ENCODE measurements around the gene CHAT. TPM values are rescaled to one million over a fixed set of nuclear protein-coding genes. Genes with fewer than 3 reads are reported as not detected.

Gene CHAT
- total RNA-seq, 1 donor from 2014 or later: not detected

DNA sequence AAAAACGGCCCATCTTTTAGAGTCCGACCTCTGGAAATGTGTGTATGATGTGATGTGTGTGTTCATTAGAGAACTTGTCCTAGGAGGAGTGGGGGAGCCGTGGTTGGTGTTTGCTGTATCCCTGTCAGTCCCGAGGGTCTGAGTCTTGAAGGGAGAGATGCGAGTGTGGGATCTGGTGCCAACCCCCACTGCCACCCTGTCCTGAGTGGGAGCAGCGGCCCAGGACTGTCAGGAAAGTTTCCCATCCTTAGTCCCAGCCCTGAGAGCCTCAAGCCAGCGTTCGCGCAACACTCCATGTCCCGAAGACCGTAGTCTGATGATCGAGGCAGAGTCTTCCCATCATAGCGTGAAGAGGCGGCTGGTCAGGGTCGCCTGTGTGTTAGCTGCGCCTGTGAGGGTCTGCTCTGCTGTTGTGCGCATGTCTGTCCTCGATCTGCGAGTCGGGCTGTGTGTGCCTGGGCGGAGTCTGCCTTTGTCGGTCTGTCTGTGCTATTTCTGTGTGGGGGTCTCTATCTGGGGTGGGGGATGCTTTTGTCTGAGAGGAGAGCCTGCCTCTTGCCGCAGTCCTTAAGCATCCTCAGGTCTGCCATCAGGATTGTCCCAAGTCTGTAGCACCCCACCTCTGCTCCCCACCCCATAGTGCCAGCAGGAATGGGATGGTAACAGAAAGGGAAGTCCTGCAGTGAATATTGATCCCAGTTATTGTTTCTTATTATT is 514 bp upstream of the CHAT start:
- peak in 1 of 2 experiments; percentile 10 for DNase-seq (ENCODE audit: low spot score in 2 of 2, unreplicated experiment in 2 of 2)

DNA sequence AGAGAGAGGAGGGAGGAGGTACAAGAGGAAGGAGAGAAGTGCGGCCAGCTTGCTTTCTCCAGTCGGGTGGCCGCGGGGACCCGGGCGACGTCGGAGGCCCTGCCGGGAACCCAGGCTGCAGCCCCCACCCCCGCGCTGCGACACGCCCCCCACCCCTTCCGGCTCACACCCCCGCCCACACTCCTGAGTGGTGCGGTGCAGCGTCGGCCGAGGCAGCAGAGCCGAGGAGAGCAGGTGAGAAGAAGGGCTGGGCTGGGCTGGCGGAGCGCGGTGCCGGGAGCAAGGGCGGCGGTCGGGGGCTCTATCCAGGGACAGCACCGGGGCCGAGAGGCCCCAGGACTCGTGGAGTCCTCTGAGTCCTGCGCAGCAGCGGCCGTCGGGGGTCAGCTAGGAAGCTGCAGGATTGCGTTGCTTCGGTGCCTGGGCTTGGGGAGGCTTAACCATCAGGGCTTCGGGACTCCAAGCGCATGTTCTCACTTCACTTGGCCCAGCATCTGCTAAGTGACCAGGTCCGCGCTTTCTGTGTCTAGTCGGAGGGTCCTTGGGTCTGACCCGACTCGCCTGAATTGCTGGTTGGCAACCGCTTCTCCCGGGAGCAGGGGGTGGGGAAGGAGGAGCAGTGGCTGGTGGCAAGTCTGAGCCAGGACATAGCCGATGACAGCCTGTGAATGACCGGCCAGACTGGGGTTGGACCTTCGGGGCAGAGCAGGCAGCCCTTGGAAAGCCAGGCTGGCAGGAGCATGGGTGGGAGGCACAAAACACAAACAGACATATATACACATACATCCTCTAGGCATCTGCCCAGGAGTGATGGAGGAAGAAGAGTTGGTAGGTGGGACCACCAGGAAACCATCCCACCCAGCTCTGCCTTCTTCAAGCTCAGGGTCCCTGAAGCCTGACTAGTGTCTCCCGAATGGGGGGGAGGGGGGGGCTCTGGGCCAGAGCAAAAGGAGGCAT is 683 bp downstream of the CHAT start:
- no peak overlapping the region for H3K27ac Mint-ChIP-seq
- H3K4me3 Mint-ChIP-seq: no peak overlapping the region
- peaks cover 94% of the 10 kb centered on the region for H3K27me3 Mint-ChIP-seq (ENCODE audit: low read depth)
- H3K9me3 Mint-ChIP-seq: no peaks in the 10 kb centered on the region
- TF ChIP-seq, protein P1, sequence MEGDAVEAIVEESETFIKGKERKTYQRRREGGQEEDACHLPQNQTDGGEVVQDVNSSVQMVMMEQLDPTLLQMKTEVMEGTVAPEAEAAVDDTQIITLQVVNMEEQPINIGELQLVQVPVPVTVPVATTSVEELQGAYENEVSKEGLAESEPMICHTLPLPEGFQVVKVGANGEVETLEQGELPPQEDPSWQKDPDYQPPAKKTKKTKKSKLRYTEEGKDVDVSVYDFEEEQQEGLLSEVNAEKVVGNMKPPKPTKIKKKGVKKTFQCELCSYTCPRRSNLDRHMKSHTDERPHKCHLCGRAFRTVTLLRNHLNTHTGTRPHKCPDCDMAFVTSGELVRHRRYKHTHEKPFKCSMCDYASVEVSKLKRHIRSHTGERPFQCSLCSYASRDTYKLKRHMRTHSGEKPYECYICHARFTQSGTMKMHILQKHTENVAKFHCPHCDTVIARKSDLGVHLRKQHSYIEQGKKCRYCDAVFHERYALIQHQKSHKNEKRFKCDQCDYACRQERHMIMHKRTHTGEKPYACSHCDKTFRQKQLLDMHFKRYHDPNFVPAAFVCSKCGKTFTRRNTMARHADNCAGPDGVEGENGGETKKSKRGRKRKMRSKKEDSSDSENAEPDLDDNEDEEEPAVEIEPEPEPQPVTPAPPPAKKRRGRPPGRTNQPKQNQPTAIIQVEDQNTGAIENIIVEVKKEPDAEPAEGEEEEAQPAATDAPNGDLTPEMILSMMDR (IDR thresholded peaks at IDR 0.05; ENCODE audit: unreplicated experiment): no peak
- DNase-seq (ENCODE audit: low spot score in 2 of 2, unreplicated experiment in 2 of 2): peak in 1 of 2 experiments; percentile 10
- H3K36me3 Mint-ChIP-seq: no peaks in the 10 kb centered on the region
- H3K4me1 Mint-ChIP-seq: peaks cover 5% of the 10 kb centered on the region

More for the DNA sequence above, 514 bp upstream of the CHAT start:
- H3K36me3 Mint-ChIP-seq: no peaks in the 10 kb centered on the region
- peaks cover 9% of the 10 kb centered on the region for H3K4me1 Mint-ChIP-seq
- H3K4me3 Mint-ChIP-seq: no peak overlapping the region
- TF ChIP-seq, protein P1 (IDR thresholded peaks at IDR 0.05; ENCODE audit: unreplicated experiment): no peak
- no peak overlapping the region for H3K27ac Mint-ChIP-seq
- H3K9me3 Mint-ChIP-seq: no peaks in the 10 kb centered on the region
- peaks cover 94% of the 10 kb centered on the region for H3K27me3 Mint-ChIP-seq (ENCODE audit: low read depth)

DNA sequence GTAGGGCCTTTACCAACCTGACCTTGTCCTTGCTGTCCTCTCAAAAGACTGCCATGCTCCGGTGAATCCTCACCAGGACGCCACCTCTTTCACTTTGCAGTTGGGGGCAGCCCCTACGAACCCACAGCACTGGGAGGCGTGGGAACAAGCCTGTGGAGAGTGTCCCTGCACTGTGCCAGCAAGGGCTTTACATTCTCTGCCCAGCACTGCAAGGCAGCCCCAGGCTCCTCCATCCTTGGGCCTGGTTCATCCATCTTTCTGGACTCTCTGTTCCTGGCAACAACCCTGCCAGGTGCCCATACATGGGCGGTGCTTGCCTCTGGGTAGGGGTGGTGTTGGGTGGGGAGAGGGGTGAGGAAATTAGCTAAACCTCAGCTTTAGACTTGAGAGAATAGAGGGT is 1.4 kb downstream of the CHAT start:
- Mint-ChIP-seq H3K27ac (no peak overlapping the region), H3K4me1 (peaks cover 5% of the 10 kb centered on the region), H3K27me3 (ENCODE audit: low read depth) (peaks cover 97% of the 10 kb centered on the region), H3K4me3 (no peak overlapping the region), H3K36me3 (no peaks in the 10 kb centered on the region), H3K9me3 (no peaks in the 10 kb centered on the region)
- peak in 1 of 2 experiments; percentile 2 for DNase-seq (ENCODE audit: low spot score in 2 of 2, unreplicated experiment in 2 of 2)
- TF ChIP-seq, protein P1 (IDR thresholded peaks at IDR 0.05; ENCODE audit: unreplicated experiment): no peak

DNA sequence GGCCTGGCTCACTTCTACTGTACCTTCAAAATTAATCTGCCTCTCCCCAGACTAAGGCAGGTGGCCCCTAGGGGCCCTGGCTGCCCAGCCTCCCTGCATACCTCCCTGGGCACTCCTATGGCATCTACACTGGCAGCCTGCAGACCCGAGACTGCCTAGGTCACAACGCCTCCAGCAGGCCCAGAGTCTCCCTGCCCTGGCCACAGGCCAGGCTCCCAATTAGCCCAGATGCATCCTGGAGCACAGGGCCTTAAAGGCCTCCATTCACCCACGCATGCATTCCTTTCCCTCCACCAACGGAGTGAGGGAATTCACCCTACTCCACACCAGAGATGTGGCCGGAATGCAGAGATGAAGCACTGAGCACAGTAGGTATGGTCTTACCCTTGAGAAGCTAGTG is 1.9 kb downstream of the CHAT start:
- Mint-ChIP-seq H3K27me3 (ENCODE audit: low read depth) (peaks cover 99% of the 10 kb centered on the region), H3K4me1 (peaks cover 5% of the 10 kb centered on the region), H3K36me3 (no peaks in the 10 kb centered on the region), H3K9me3 (no peaks in the 10 kb centered on the region), H3K27ac (no peak overlapping the region), H3K4me3 (no peak overlapping the region)
- TF ChIP-seq, protein P1 (IDR thresholded peaks at IDR 0.05; ENCODE audit: unreplicated experiment): no peak
- DNase-seq (ENCODE audit: low spot score in 2 of 2, unreplicated experiment in 2 of 2): peak in 1 of 2 experiments; percentile 3

DNA sequence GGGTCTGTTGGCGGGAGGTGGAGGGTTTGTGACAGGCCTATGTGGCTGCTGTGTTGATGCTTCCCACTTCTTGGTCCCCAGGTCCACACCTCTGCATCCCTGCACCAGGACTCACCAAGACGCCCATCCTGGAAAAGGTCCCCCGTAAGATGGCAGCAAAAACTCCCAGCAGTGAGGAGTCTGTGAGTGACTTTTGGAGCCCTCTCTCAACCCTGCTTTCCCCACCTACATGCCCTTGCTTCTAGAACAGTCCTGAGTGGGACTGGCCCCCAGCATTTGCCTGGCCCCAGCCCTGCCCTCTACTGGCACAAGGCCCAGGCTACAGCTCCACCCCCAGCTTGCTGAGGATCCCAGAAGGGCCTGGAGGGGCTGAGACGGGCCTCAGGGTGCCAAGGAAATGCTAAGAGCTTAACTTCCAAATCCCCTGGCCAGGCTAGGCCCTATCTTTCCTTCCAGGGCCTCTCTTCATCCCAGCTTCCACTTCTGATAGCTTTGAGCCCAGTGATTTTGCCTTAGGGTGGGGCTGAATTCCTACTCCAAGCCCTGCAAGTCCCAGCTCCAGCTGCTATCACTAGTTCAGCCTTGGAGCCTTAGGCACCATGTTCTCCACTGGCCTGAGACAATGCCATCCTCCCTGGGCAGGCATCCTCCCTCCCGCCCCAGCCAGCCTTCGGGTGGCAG is 2.7 kb downstream of the CHAT start:
- peaks cover 5% of the 10 kb centered on the region for H3K4me1 Mint-ChIP-seq
- peak in 1 of 2 experiments; percentile 11 for DNase-seq (ENCODE audit: low spot score in 2 of 2, unreplicated experiment in 2 of 2)
- H3K9me3 Mint-ChIP-seq: no peaks in the 10 kb centered on the region
- H3K4me3 Mint-ChIP-seq: no peak overlapping the region
- H3K27ac Mint-ChIP-seq: no peak overlapping the region
- TF ChIP-seq, protein P1 (IDR thresholded peaks at IDR 0.05; ENCODE audit: unreplicated experiment): no peak
- no peaks in the 10 kb centered on the region for H3K36me3 Mint-ChIP-seq
- peaks cover 99% of the 10 kb centered on the region for H3K27me3 Mint-ChIP-seq (ENCODE audit: low read depth)
